Liver (tissue), 9 donors: ENCODE results near the gene EFR3B. TPM values are rescaled to one million over a fixed set of nuclear protein-coding genes. Genes with fewer than 3 reads are reported as not detected.

Experiments
- DNase-seq: peaks from one replicate; pipeline ENCODE4 v3.0.0-alpha.2; 2017; ENCODE audit warnings: low spot score
- H3K27ac ChIP-seq, 2 donors: one replicate each; pipeline ENCODE4 v1.7.0; 2013; ENCODE audit warnings: inconsistent platforms in 2 of 2, low read length in 2 of 2, control low read depth in 1 of 2, low read depth in 1 of 2, mild to moderate bottlenecking in 1 of 2
- H3K27me3 ChIP-seq, 4 donors: one replicate each; pipeline versions ENCODE4 v1.6.1 to v1.7.0; 2013; ENCODE audit warnings: low read length in 3 of 4, inconsistent platforms in 1 of 4, mild to moderate bottlenecking in 1 of 4, moderate library complexity in 1 of 4; ENCODE audit not compliant: control insufficient read depth in 4 of 4, insufficient read depth in 4 of 4
- H3K36me3 ChIP-seq, 4 donors: one replicate each; pipeline versions ENCODE4 v1.6.1 to v1.7.0; 2013; ENCODE audit warnings: low read length in 3 of 4, mild to moderate bottlenecking in 3 of 4, low read depth in 1 of 4, moderate library complexity in 1 of 4; ENCODE audit not compliant: control insufficient read depth in 4 of 4, insufficient read depth in 3 of 4
- H3K4me1 ChIP-seq, 4 donors: one replicate each; pipeline versions ENCODE4 v1.6.1 to v1.7.0; 2013; ENCODE audit warnings: low read length in 3 of 4, mild to moderate bottlenecking in 3 of 4, moderate library complexity in 1 of 4; ENCODE audit not compliant: control insufficient read depth in 4 of 4, insufficient read depth in 4 of 4
- H3K4me3 ChIP-seq, 3 donors: one replicate each; pipeline versions ENCODE4 v1.6.1 to v1.7.0; 2013; ENCODE audit warnings: low read length in 3 of 3, control low read depth in 1 of 3, low read depth in 1 of 3, mild to moderate bottlenecking in 1 of 3
- H3K9ac ChIP-seq, 2 donors: one replicate each; pipeline ENCODE4 v1.7.0; 2013; ENCODE audit warnings: low read length in 2 of 2, mild to moderate bottlenecking in 2 of 2, moderate library complexity in 2 of 2, control low read depth in 1 of 2, low read depth in 1 of 2
- H3K9me3 ChIP-seq, 4 donors: one replicate each; pipeline versions ENCODE4 v1.6.1 to v1.7.0; 2013; ENCODE audit warnings: low read length in 3 of 4; ENCODE audit not compliant: control insufficient read depth in 4 of 4
- ATF3 ChIP-seq: IDR thresholded peaks from 2 replicates; pipeline ENCODE4 v1.6.1; 2016; ENCODE audit warnings: antibody characterized with exemption
- CTCF ChIP-seq: fragments of 150-350 bp; IDR thresholded peaks from 2 replicates; pipeline ENCODE4 v1.5.1; 2017; ENCODE audit warnings: improper control_type of control experiment, low read depth, low read length; ENCODE audit not compliant: missing input control
- EGR1 ChIP-seq, 2 donors: IDR thresholded peaks; 2 replicates each; pipeline ENCODE4 v1.6.1; 2016 to 2018; ENCODE audit warnings: antibody characterized with exemption in 2 of 2, low read depth in 2 of 2
- FOXA1 ChIP-seq: IDR thresholded peaks from 2 replicates; pipeline ENCODE4 v1.6.1; 2016; ENCODE audit warnings: antibody characterized with exemption
- FOXA2 ChIP-seq: IDR thresholded peaks from 2 replicates; pipeline ENCODE4 v1.6.1; 2016; ENCODE audit warnings: antibody characterized with exemption
- GABPA ChIP-seq, 2 donors: IDR thresholded peaks in 1 of 2; conservative IDR thresholded peaks in 1 of 2; 2 replicates each; pipeline ENCODE4 v1.6.1; 2016; ENCODE audit warnings: antibody characterized with exemption in 2 of 2, mild to moderate bottlenecking in 1 of 2, moderate library complexity in 1 of 2
- HNF4A ChIP-seq, 2 donors: conservative IDR thresholded peaks; 2 replicates each; pipeline ENCODE4 v1.6.1; 2016; ENCODE audit warnings: antibody characterized with exemption in 2 of 2, mild to moderate bottlenecking in 2 of 2
- HNF4G ChIP-seq: IDR thresholded peaks from 2 replicates; pipeline ENCODE4 v1.6.1; 2016; ENCODE audit warnings: antibody characterized with exemption
- NR2F2 ChIP-seq: IDR thresholded peaks from 2 replicates; pipeline ENCODE4 v1.6.1; 2016; ENCODE audit warnings: antibody characterized with exemption
- RAD21 ChIP-seq, 2 donors: IDR thresholded peaks; 2 replicates each; pipeline ENCODE4 v1.6.1; 2016; ENCODE audit warnings: antibody characterized with exemption in 2 of 2, mild to moderate bottlenecking in 2 of 2
- REST ChIP-seq: IDR thresholded peaks from 2 replicates; pipeline ENCODE4 v1.6.1; 2016; ENCODE audit warnings: antibody characterized with exemption, mild to moderate bottlenecking
- RXRA ChIP-seq, 2 donors: IDR thresholded peaks; 2 replicates each; pipeline ENCODE4 v1.6.1; 2017 to 2018; ENCODE audit warnings: antibody characterized with exemption in 2 of 2, mild to moderate bottlenecking in 1 of 2
- SP1 ChIP-seq: IDR thresholded peaks from 2 replicates; pipeline ENCODE4 v1.6.1; 2018; ENCODE audit warnings: antibody characterized with exemption, mild to moderate bottlenecking
- TAF1 ChIP-seq: conservative IDR thresholded peaks from 2 replicates; pipeline ENCODE4 v1.6.1; 2016; ENCODE audit warnings: antibody characterized with exemption, mild to moderate bottlenecking
- YY1 ChIP-seq: IDR thresholded peaks from 2 replicates; pipeline ENCODE4 v1.6.1; 2016; ENCODE audit warnings: antibody characterized with exemption, mild to moderate bottlenecking
- ZBTB33 ChIP-seq: IDR thresholded peaks from 2 replicates; pipeline ENCODE4 v1.6.1; 2016; ENCODE audit warnings: antibody characterized with exemption
- WGBS: extraction: QIAGEN DNeasy Blood & Tissue Kit; methylation state at CpG from one replicate; pipeline ENCODE4 v1.1.7; 2013; 5-methylcytosine and 5-hydroxymethylcytosine counted together
- polyA plus RNA-seq, 2 donors: library from polyadenylated mRNA; stranded (reverse) in 1 of 2; unstranded in 1 of 2; fragments of 200-250 nt in 1 of 2; fragments of >200 nt in 1 of 2; fragmentation: Nextera tagmentation in 1 of 2; extraction: Ambion mirVana in 1 of 2; gene quantifications; one replicate each; pipeline versions ENCODE4 v1.2.1 to v1.2.3, GENCODE V29; 2013 to 2015
- total RNA-seq, 2 donors: library from RNA; depleted of rRNA; stranded (reverse); fragments of >200 nt; gene quantifications; one replicate each; pipeline ENCODE4 v1.2.3, GENCODE V29; 2014
- TF ChIP-seq, protein P1 (sequence below): IDR thresholded peaks from 2 replicates; pipeline ENCODE4 v1.6.1; 2016; ENCODE audit warnings: antibody characterized with exemption
- donor health status: healthy.
- donor health status: healthy.
- donor health status: healthy.
- donor health status: healthy.
- donor health status: healthy.

Gene EFR3B, protein sequence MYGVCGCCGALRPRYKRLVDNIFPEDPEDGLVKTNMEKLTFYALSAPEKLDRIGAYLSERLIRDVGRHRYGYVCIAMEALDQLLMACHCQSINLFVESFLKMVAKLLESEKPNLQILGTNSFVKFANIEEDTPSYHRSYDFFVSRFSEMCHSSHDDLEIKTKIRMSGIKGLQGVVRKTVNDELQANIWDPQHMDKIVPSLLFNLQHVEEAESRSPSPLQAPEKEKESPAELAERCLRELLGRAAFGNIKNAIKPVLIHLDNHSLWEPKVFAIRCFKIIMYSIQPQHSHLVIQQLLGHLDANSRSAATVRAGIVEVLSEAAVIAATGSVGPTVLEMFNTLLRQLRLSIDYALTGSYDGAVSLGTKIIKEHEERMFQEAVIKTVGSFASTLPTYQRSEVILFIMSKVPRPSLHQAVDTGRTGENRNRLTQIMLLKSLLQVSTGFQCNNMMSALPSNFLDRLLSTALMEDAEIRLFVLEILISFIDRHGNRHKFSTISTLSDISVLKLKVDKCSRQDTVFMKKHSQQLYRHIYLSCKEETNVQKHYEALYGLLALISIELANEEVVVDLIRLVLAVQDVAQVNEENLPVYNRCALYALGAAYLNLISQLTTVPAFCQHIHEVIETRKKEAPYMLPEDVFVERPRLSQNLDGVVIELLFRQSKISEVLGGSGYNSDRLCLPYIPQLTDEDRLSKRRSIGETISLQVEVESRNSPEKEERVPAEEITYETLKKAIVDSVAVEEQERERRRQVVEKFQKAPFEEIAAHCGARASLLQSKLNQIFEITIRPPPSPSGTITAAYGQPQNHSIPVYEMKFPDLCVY
- total RNA-seq (under 1 TPM; 0.33 TPM), polyA plus RNA-seq (under 1 TPM; 0.05 to 0.14 TPM)

GRCh38 chr2:25041928-25042320 is at the start of gene EFR3B:
Gene EFR3B, plus strand, starts transcription at chr2:25042076. Its CDS starts 237 bp downstream, at chr2:25042313.
- H3K27ac ChIP-seq: peak within 1 kb of the TSS; percentile 43 to 78

GRCh38 chr2:24993406-24994145 is 48.3 kb upstream of the EFR3B start:
- Histone ChIP-seq H3K9me3 (no peaks in the 10 kb centered on the region), H3K36me3 (no peaks in the 10 kb centered on the region), H3K27me3 (no peaks in the 10 kb centered on the region), H3K4me3 (no peak overlapping the region), H3K4me1 (peaks cover 0 to 4% (median 0%) of the 10 kb centered on the region in 4 donors), H3K9ac (no peak overlapping the region), H3K27ac (no peak overlapping the region)
- WGBS: 60% methylated on average over 6 of the region's 6 CpGs
- DNase-seq: no peak
- TF ChIP-seq RAD21 (IDR thresholded peaks at IDR 0.05): no peak
- no peak for TF ChIP-seq SP1
- no peak for TF ChIP-seq EGR1 (IDR thresholded peaks at IDR 0.05; ENCODE audit: low read depth in 2 of 2)
- no peak for TF ChIP-seq RXRA (IDR thresholded peaks at IDR 0.05)
- TF ChIP-seq GABPA (IDR thresholded peaks at IDR 0.05 in 1 of 2, conservative IDR thresholded peaks at IDR 0.05 in 1 of 2): no peak
- no peak for TF ChIP-seq ATF3
- TF ChIP-seq, protein P1, sequence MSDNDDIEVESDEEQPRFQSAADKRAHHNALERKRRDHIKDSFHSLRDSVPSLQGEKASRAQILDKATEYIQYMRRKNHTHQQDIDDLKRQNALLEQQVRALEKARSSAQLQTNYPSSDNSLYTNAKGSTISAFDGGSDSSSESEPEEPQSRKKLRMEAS: no peak
- no peak for TF ChIP-seq NR2F2
- no peak for TF ChIP-seq TAF1
- TF ChIP-seq ZBTB33: no peak
- no peak for TF ChIP-seq HNF4G
- no peak for TF ChIP-seq FOXA1
- TF ChIP-seq REST: no peak
- no peak for TF ChIP-seq FOXA2
- no peak for TF ChIP-seq YY1
- TF ChIP-seq HNF4A (conservative IDR thresholded peaks at IDR 0.05): no peak

More at GRCh38 chr2:25041928-25042320, at the start of gene EFR3B:
- Histone ChIP-seq H3K4me3 (peak within 1 kb of the TSS; percentile 63 to 71 (median 67)), H3K9ac (peak within 1 kb of the TSS in 1 of 2 donors; percentile 27), H3K9me3 (no peaks in the 10 kb centered on the region), H3K27me3 (peaks cover 0 to 6% (median 0%) of the 10 kb centered on the region in 4 donors), H3K4me1 (peaks cover 7 to 20% (median 17%) of the 10 kb centered on the region in 4 donors), H3K36me3 (no peaks in the 10 kb centered on the region)
- under 1% methylated on average over 54 of the region's 54 CpGs for WGBS
- TF ChIP-seq CTCF (peak; percentile 0), YY1 (no peak), SP1 (no peak)
- peak; percentile 93 for DNase-seq
